ENCODE data around the gene TAF1D.

The TAF1D gene

DNA sequence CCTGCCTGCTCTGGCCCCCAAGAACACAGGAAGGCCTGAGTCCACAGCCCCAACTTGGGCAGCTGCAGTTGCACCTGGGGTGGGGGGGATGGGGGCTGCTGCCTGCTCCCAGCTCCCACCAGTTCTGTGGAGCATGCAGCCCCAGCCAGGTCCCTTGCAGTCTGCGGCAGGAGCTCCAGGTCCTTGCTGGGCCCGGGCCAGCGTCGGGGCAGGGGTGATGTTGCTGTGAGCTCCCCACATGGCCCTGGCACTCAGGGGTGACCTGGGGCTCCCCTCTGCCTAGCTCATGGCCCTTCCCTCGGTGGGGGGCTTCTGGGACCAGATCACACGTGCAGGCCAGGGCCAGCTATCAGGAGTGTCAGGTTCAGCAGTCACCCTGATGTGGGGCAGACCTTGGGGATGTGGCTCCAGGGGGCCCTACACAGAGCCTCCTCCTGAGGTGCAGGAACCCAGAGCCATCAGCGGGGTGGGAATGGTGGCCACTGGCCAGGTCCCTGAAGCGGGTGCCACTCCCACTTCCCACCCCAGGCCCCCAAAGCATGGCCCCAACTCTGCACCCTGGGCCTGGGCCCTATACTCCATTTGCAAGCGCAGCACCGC is 32.4 kb upstream of the TAF1D start:
- DNase-seq (ENCODE audit: extremely low read depth, low read depth) = no peak
- TF ChIP-seq, protein P1, sequence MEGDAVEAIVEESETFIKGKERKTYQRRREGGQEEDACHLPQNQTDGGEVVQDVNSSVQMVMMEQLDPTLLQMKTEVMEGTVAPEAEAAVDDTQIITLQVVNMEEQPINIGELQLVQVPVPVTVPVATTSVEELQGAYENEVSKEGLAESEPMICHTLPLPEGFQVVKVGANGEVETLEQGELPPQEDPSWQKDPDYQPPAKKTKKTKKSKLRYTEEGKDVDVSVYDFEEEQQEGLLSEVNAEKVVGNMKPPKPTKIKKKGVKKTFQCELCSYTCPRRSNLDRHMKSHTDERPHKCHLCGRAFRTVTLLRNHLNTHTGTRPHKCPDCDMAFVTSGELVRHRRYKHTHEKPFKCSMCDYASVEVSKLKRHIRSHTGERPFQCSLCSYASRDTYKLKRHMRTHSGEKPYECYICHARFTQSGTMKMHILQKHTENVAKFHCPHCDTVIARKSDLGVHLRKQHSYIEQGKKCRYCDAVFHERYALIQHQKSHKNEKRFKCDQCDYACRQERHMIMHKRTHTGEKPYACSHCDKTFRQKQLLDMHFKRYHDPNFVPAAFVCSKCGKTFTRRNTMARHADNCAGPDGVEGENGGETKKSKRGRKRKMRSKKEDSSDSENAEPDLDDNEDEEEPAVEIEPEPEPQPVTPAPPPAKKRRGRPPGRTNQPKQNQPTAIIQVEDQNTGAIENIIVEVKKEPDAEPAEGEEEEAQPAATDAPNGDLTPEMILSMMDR (IDR thresholded peaks at IDR 0.05; ENCODE audit: low read depth, low read length) = no peak

DNA sequence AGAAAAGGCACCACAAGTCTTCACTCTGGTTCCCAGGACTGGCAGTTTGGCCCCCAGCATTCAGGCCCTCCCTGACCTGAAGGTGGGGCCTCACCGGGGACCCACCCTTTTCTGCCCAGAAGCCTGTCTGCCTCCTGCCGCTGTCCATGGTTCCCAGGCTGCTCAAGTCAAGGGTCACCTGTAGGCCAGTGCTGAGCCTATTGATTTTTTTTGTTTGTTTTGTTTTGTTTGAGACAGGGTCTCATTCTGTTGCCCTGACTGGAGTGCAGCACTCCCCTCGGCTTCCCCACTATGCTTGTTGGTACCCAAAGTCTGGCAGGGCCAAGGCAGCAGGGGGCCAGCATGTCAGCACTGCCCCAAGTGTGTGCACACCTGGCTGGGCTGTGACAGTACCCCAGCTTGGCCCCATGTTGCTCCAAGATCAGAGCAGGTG is 31.8 kb upstream of the TAF1D start:
- TF ChIP-seq, protein P1 (IDR thresholded peaks at IDR 0.05; ENCODE audit: low read depth, low read length) = no peak
- no peak for DNase-seq (ENCODE audit: extremely low read depth, low read depth)

DNA sequence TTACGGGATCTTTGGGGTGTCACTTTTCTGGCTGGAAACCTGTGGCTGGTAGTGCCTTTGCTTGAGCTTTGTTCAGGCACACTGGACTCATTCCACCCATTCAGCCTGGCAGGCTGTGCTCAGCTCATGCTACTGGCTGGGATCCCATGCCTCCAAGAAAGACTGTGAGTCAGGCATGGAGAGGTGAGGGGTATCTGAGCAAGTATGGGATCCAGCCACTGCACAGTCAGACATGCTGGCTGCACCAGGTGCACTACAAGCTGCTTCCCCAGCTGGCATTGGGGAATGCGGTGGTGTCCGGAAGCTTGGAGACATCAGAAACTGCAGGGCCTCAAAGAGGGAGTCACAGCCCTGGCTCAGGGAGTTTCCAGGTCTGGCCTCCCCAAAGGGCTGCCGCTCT is 30.8 kb upstream of the TAF1D start:
- DNase-seq (ENCODE audit: extremely low read depth, low read depth) = no peak
- TF ChIP-seq, protein P1 (IDR thresholded peaks at IDR 0.05; ENCODE audit: low read depth, low read length) = no peak

DNA sequence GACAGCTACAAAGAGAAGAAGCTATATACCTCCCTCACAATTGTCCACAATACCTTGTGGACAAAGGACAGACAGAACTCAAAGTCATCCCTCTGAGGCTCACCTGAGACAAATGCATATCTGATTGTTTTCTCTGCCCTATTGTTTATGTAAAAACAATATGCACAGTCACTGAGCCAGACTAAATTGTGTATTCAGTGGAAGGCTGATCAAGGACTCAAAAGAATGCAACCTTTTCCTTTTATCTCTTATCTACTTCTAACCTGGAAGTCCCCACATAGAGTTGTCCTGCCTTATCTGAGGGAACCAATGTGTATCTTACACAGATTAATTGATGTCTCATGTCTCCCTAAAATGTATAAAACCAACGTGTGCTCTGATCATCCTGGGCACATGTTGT is 28.9 kb upstream of the TAF1D start:
- TF ChIP-seq, protein P1 (IDR thresholded peaks at IDR 0.05; ENCODE audit: low read depth, low read length) = no peak

DNA sequence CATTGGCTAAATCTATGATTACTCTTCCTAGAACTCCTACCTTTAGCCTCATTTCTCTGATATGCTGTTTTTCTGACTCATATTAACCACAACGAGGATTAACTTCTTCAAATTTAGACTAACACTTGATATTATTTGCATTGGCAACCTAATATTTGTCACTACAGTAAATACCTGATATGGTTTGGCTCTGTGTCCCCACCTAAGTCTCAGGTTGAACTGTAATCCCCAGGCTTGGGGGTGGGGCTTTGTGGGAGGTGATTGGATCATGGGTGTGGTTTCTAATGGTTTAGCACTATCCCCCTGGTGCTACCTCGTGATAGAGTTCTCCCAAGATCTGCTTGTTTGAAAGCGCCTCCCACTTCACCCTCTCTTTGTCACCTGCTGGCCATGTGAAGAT is 25.7 kb upstream of the TAF1D start:
- TF ChIP-seq, protein P1 (IDR thresholded peaks at IDR 0.05; ENCODE audit: low read depth, low read length) = no peak
- DNase-seq (ENCODE audit: extremely low read depth, low read depth) = no peak

More for the DNA sequence above, 28.9 kb upstream of the TAF1D start:
- DNase-seq (ENCODE audit: extremely low read depth, low read depth) = no peak

DNA sequence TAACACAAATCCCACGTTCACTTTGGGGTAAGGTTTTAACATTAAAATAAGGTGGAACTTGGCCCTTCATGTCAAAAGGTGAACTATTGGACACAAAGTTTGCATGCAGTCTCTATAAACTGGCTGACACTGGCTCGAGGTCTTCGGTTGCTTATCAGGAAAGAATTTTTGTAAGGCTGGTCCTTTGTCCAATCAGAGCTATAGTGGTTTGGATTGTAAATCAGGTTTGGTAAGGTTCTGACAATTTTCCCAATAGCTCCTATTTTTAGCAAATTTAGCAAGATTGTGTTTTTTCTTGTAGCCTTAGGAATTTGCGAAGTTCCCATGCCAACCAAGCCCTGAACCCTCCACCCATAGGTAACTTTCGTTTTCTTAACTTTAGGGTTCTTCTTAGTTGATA is 25.2 kb upstream of the TAF1D start:
- TF ChIP-seq, protein P1 (IDR thresholded peaks at IDR 0.05; ENCODE audit: low read depth, low read length) = no peak
- no peak for DNase-seq (ENCODE audit: extremely low read depth, low read depth)

DNA sequence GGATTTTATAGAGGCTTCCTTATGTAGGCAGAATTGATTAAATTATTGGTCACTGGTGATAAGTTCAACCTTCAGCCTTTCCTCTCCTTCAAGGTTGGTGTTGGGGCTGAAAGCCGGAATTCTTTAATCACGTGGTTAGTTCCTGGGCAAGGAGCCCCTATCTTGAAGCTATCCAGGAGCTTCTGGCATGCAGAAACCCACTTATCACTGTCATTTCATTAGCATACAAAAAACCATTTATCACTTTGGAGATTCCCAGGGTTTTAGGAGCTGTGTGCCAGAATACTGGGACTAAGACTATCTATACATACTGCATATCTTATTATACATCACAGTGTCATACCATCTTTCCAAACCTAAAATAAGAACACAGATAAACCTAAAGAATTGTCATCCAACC is 24.3 kb upstream of the TAF1D start:
- DNase-seq (ENCODE audit: extremely low read depth, low read depth) = no peak
- TF ChIP-seq, protein P1 (IDR thresholded peaks at IDR 0.05; ENCODE audit: low read depth, low read length) = no peak

All from AG09319 (cell line).